OCI-LY3 (cell line): ENCODE measurements around the gene SEMA5B.

Experiments
- H2AFZ ChIP-seq: fragments of 200-600, 300-600 bp; shearing (Covaris generic); 2 replicates; pipeline ENCODE4 v1.6.0; 2014; ENCODE audit warnings: antibody characterized with exemption, low read depth, low read length
- H3K27ac ChIP-seq: fragments of 200-600, 300-600 bp; sonication (generic); 2 replicates; pipeline ENCODE4 v1.5.1; 2014; ENCODE audit warnings: mild to moderate bottlenecking, low read length, moderate library complexity, mixed read lengths
- H3K27me3 ChIP-seq: fragments of 200-600, 300-600 bp; sonication (generic); 2 replicates; pipeline ENCODE4 v1.6.1; 2014; ENCODE audit warnings: low read depth, low read length, mixed read lengths
- H3K36me3 ChIP-seq: fragments of 200-600, 300-600 bp; sonication (generic); replicated peaks from 2 replicates; pipeline ENCODE3; 2014; ENCODE audit warnings: low read depth, low read length, mixed read lengths
- H3K4me1 ChIP-seq: fragments of 300-600, 200-600 bp; sonication (generic); 2 replicates; pipeline ENCODE4 v1.6.1; 2014; ENCODE audit warnings: low read length, mixed read lengths
- H3K4me2 ChIP-seq: fragments of 200-600, 300-600 bp; sonication (generic); 2 replicates; pipeline ENCODE4 v1.6.1; 2014; ENCODE audit warnings: low read length, mixed read lengths
- H3K4me3 ChIP-seq: fragments of 300-600, 200-600 bp; sonication (generic); 2 replicates; pipeline ENCODE4 v1.5.1; 2014; ENCODE audit warnings: antibody characterized with exemption, mild to moderate bottlenecking, low read length, moderate library complexity
- H3K79me2 ChIP-seq: fragments of 300-600, 200-600 bp; shearing (Covaris generic); 2 replicates; pipeline ENCODE4 v1.6.1; 2014; ENCODE audit warnings: mild to moderate bottlenecking, low read length, mixed read lengths
- H3K9ac ChIP-seq: fragments of 300-600, 200-600 bp; shearing (Covaris generic); 2 replicates; pipeline ENCODE4 v1.6.0; 2014; ENCODE audit warnings: mild to moderate bottlenecking, low read length, moderate library complexity
- H3K9me3 ChIP-seq: fragments of 200-600, 300-600 bp; shearing (Covaris generic); 2 replicates; pipeline ENCODE4 v1.6.1; 2014; ENCODE audit warnings: low read length, mixed read lengths; ENCODE audit not compliant: insufficient read depth
- H4K20me1 ChIP-seq: fragments of 200-600, 300-600 bp; sonication (generic); 2 replicates; pipeline ENCODE4 v1.6.1; 2016; ENCODE audit warnings: low read length, mixed read lengths; ENCODE audit not compliant: insufficient read depth
- EZH2phosphoT487 ChIP-seq: fragments of 200-600 bp; shearing (Covaris generic); IDR thresholded peaks from 2 replicates; pipeline ENCODE4 v1.6.1; 2018; ENCODE audit warnings: antibody characterized with exemption, mixed run types, low read depth
- TF ChIP-seq, protein P1 (sequence below): fragments of 200-600, 300-600 bp; sonication (generic); IDR thresholded peaks from 2 replicates; pipeline ENCODE4 v1.5.1; 2014; ENCODE audit warnings: antibody characterized with exemption, low read length, low read depth

Gene SEMA5B

GRCh38 chr3:122941228-122942206 is 86.0 kb downstream of the SEMA5B start:
- H3K9ac ChIP-seq, result no peak overlapping the region
- no peak overlapping the region for H3K4me2 ChIP-seq
- no peak overlapping the region for H3K27ac ChIP-seq
- no peak overlapping the region for H2AFZ ChIP-seq
- peaks cover 43% of the 10 kb centered on the region for H3K4me1 ChIP-seq
- no peaks in the 10 kb centered on the region for H3K27me3 ChIP-seq
- H3K79me2 ChIP-seq, result no peaks in the 10 kb centered on the region
- no peaks in the 10 kb centered on the region for H4K20me1 ChIP-seq
- H3K4me3 ChIP-seq, result no peak overlapping the region
- H3K36me3 ChIP-seq, result no peaks in the 10 kb centered on the region
- no peaks in the 10 kb centered on the region for H3K9me3 ChIP-seq
- no peak for TF ChIP-seq EZH2phosphoT487
- TF ChIP-seq, protein P1, sequence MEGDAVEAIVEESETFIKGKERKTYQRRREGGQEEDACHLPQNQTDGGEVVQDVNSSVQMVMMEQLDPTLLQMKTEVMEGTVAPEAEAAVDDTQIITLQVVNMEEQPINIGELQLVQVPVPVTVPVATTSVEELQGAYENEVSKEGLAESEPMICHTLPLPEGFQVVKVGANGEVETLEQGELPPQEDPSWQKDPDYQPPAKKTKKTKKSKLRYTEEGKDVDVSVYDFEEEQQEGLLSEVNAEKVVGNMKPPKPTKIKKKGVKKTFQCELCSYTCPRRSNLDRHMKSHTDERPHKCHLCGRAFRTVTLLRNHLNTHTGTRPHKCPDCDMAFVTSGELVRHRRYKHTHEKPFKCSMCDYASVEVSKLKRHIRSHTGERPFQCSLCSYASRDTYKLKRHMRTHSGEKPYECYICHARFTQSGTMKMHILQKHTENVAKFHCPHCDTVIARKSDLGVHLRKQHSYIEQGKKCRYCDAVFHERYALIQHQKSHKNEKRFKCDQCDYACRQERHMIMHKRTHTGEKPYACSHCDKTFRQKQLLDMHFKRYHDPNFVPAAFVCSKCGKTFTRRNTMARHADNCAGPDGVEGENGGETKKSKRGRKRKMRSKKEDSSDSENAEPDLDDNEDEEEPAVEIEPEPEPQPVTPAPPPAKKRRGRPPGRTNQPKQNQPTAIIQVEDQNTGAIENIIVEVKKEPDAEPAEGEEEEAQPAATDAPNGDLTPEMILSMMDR, result peak; percentile 44

- Histone ChIP-seq H3K36me3 (no peaks in the 10 kb centered on the region), H3K9me3 (no peaks in the 10 kb centered on the region), H3K79me2 (no peaks in the 10 kb centered on the region), H3K4me3 (no peak overlapping the region), H3K27ac (no peak overlapping the region), H3K4me2 (no peak overlapping the region), H2AFZ (no peak overlapping the region), H4K20me1 (no peaks in the 10 kb centered on the region), H3K4me1 (peaks cover 35% of the 10 kb centered on the region), H3K27me3 (no peaks in the 10 kb centered on the region), H3K9ac (no peak overlapping the region)
- TF ChIP-seq EZH2phosphoT487, result no peak
- TF ChIP-seq, protein P1, result no peak
These were observed 86.9 kb downstream of the SEMA5B start for GRCh38 chr3:122940628-122941086.

DNA sequence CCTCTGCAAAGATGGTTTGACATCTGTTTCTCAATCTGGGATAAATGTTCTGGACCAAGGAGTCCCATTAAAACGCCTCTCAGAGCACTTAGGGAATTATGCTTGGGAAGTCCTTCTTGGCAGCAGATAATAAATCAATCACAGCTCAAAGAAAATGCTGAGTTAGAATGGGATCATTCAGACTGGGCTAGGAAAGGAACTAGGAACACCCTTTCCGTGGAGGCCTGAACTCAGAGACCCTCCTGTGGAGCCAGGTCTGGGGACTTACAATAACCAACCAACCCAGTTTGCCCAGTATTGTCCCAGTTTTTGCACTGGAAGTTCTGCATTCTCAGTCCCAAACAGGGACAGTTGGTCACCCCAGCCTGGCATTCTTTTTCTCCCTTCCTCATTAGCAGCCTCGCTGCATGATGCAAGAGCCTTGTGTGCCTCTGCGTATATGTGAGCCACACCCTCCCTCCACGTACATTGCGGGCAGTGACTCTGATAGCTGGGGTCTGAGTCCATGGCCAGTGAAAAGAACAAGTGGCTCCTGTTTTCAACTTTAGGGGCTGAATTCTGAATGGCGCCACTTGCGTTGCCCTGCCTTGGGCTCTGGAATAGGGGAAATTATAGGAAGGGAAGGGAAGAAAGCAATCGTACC is 88.7 kb downstream of the SEMA5B start:
- Histone ChIP-seq H3K27me3 (no peaks in the 10 kb centered on the region), H3K4me1 (peaks cover 17% of the 10 kb centered on the region), H3K36me3 (no peaks in the 10 kb centered on the region), H3K27ac (no peak overlapping the region), H3K4me3 (no peak overlapping the region), H3K4me2 (no peak overlapping the region), H3K9ac (no peak overlapping the region), H3K9me3 (no peaks in the 10 kb centered on the region), H3K79me2 (no peaks in the 10 kb centered on the region), H2AFZ (no peak overlapping the region), H4K20me1 (no peaks in the 10 kb centered on the region)
- TF ChIP-seq, protein P1, result no peak
- no peak for TF ChIP-seq EZH2phosphoT487

DNA sequence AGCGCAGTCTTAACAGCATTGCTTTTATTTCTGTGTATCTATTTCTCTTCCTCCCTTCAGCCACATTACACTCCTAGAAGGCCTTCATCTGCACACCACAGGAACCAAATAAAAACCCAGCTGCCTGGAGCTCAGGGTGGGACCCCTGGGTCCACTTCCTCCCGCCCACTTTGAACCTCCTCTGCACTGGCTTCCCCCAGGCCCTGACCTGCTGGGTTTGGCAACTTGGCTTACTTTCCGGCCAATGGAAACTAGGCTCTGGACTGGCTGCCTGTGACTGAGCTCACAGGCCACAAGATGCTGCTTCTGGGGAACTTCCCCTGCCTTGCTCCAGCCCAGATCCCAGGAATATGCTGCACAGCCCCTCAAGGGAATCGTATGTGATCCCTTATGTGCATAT is 89.8 kb downstream of the SEMA5B start:
- Histone ChIP-seq H3K79me2 (no peaks in the 10 kb centered on the region), H3K4me2 (no peak overlapping the region), H3K9ac (no peak overlapping the region), H2AFZ (no peak overlapping the region), H4K20me1 (no peaks in the 10 kb centered on the region), H3K4me1 (peaks cover 7% of the 10 kb centered on the region), H3K27ac (no peak overlapping the region), H3K36me3 (no peaks in the 10 kb centered on the region), H3K4me3 (no peak overlapping the region), H3K27me3 (no peaks in the 10 kb centered on the region), H3K9me3 (no peaks in the 10 kb centered on the region)
- TF ChIP-seq, protein P1, result no peak
- TF ChIP-seq EZH2phosphoT487, result no peak
